ENCODE measurements around the gene NAT9. TPM values are rescaled to one million over a fixed set of nuclear protein-coding genes. Genes with fewer than 3 reads are reported as not detected.

The NAT9 gene
- total RNA-seq, 5 donors from 2014 or later (not counting 1 experiment from before 2014, with no cell fraction given): 37.2 to 74.4 (median 71.9) TPM

DNA sequence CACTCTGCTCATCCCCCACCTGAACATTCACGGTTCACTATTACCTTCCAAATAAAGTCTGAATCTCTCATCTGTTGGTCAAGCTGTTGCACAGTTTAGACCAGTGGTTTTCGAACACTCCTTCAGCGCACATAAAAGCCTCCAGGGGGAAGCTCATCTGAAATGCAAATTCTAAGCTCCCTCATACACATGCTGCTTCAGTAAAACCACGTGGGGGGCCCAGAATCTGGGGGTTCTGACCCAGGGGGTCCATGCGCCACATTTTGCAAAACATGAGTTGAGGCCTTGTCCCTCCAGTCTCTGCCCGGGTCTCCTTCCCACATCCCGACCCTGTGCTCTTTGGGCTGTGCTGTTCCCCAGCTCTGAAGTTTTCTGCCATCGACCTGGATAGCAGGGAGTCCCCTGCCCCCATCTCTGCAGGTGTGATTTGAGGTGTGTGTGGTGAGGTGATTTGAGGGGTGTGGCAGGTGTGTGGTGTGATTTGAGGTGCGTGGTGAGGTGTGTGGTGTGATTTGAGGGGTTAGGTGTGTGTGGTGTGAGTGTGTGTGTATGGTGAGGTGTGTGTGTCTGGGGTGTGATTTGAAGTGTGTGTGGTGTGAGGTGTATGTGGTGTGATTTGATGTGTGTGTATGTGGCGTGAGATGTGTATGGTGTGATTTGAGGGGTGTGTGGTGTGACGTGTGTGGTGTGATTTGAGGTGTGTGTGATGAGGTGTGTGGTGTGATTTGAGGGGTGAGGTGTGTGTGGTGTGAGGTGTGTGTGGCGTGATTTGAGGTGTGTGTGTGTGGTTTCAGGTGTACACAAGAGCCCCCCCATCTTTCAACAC lies 43.9 kb downstream of the NAT9 start:
- H3K4me3 Mint-ChIP-seq: no peak overlapping the region
- H3K27me3 Mint-ChIP-seq: no peaks in the 10 kb centered on the region
- Histone ChIP-seq H3K36me3 (ENCODE audit: control insufficient read depth in 2 of 2, extremely low read depth in 1 of 2, insufficient read depth in 1 of 2, low read length in 1 of 2) (no peaks in the 10 kb centered on the region), H3K4me3 (ENCODE audit: control insufficient read depth in 1 of 2, extremely low read depth in 1 of 2, low read length in 1 of 2) (no peak overlapping the region), H3K27ac (ENCODE audit: low read length) (no peak overlapping the region), H3K4me1 (ENCODE audit: control insufficient read depth in 1 of 2, extremely low read depth in 1 of 2, insufficient read depth in 2 of 2, low read length in 2 of 2) (peaks cover 0 to 60% of the 10 kb centered on the region in 2 experiments), H3K9me3 (no peaks in the 10 kb centered on the region), H3K27me3 (replicated peaks in 1 of 2; ENCODE audit: control insufficient read depth in 2 of 2, extremely low read depth in 1 of 2, insufficient read depth in 2 of 2, low read length in 1 of 2) (no peaks in the 10 kb centered on the region)
- CTCF ChIA-PET: no interaction called here
- no peaks in the 10 kb centered on the region for H3K9me3 Mint-ChIP-seq
- no peak for DNase-seq
- no peak overlapping the region for H3K27ac Mint-ChIP-seq
- peaks cover 15 to 30% (median 23%) of the 10 kb centered on the region in 3 donors for H3K4me1 Mint-ChIP-seq
- no peak for ATAC-seq (replicated peaks in 1 of 4)
- POLR2A ChIA-PET: no interaction called here
- WGBS (ENCODE audit: insufficient coverage): 78% methylated on average over 12 of the region's 12 CpGs
- no peaks in the 10 kb centered on the region for H3K36me3 Mint-ChIP-seq

DNA sequence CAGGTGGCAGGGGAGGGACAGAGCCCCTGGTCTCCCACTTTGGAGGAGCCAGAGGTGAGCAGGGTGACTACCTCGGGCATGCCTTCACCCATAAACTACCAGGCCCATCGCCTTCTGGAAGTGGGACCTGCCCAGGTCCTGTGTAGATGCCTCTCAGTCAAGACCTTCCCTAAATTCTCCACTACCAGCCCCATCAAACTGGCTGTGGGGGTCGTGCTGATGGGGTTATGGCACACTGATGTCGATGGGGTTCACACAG lies 44.9 kb downstream of the NAT9 start:
- ATAC-seq (replicated peaks in 1 of 4) (no peak), DNase-seq (no peak)
- Histone ChIP-seq H3K4me1 (ENCODE audit: control insufficient read depth in 1 of 2, extremely low read depth in 1 of 2, insufficient read depth in 2 of 2, low read length in 2 of 2) (peaks cover 0 to 51% of the 10 kb centered on the region in 2 experiments), H3K36me3 (ENCODE audit: control insufficient read depth in 2 of 2, extremely low read depth in 1 of 2, insufficient read depth in 1 of 2, low read length in 1 of 2) (no peaks in the 10 kb centered on the region), H3K9me3 (no peaks in the 10 kb centered on the region), H3K27me3 (replicated peaks in 1 of 2; ENCODE audit: control insufficient read depth in 2 of 2, extremely low read depth in 1 of 2, insufficient read depth in 2 of 2, low read length in 1 of 2) (no peaks in the 10 kb centered on the region), H3K4me3 (ENCODE audit: control insufficient read depth in 1 of 2, extremely low read depth in 1 of 2, low read length in 1 of 2) (no peak overlapping the region), H3K27ac (ENCODE audit: low read length) (no peak overlapping the region)
- H3K4me3 Mint-ChIP-seq: no peak overlapping the region
- H3K36me3 Mint-ChIP-seq: no peaks in the 10 kb centered on the region
- no peak overlapping the region for H3K27ac Mint-ChIP-seq
- H3K4me1 Mint-ChIP-seq: peaks cover 11 to 26% (median 20%) of the 10 kb centered on the region in 3 donors
- H3K9me3 Mint-ChIP-seq: no peaks in the 10 kb centered on the region
- no peaks in the 10 kb centered on the region for H3K27me3 Mint-ChIP-seq
- ChIA-PET CTCF (no interaction called here), POLR2A (no interaction called here)
- 86% methylated on average over 3 of the region's 4 CpGs for WGBS (ENCODE audit: insufficient coverage)

DNA sequence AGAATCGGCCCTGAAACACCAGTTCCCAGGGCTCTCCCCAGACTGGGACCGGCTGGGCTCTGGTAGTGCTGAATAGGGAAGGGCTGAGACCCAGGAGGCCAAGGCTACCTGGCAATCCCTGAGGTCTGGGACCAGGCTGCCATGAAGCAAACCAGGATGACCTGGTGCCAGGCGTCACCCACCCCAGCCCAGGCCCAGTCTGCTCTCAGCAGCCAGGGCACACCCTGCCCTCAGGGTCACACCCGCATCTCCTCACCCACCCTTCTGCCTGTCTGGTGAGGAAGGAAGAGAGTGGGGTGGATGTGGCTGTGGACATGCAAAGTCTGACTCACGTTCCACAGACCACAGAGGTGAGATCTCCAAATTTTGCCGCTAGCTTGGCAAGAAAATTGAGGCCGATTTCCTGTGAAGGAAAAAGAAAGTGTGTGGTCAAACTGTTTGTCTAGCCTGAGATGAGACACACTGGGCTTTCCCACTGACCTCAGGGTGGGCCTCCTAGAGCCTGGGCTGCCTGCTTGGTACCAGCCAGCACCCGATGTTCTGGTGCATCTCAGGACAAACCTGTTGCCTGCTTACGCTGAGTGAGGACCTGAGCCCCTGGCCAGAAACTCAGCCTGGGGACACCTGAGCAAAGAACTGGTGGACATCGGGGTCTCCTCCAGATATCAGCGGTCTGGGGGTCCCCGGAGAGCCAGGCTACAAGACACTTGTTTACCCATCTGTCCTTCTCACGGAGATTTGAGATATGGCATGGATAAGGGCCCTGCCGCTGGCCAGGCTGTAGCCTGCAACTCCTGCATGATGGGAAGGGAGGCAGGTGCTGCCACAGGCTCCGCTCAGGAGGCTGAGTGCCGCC lies 45.4 kb downstream of the NAT9 start:
- Mint-ChIP-seq H3K36me3 (no peaks in the 10 kb centered on the region), H3K27me3 (no peaks in the 10 kb centered on the region), H3K27ac (peak overlapping the region; percentile 4 to 54), H3K4me1 (peaks cover 8 to 24% (median 17%) of the 10 kb centered on the region in 3 donors), H3K4me3 (peak overlapping the region in 1 of 3 donors; percentile 10), H3K9me3 (no peaks in the 10 kb centered on the region)
- Histone ChIP-seq H3K4me3 (ENCODE audit: control insufficient read depth in 1 of 2, extremely low read depth in 1 of 2, low read length in 1 of 2) (no peak overlapping the region), H3K4me1 (ENCODE audit: control insufficient read depth in 1 of 2, extremely low read depth in 1 of 2, insufficient read depth in 2 of 2, low read length in 2 of 2) (peaks cover 0 to 46% of the 10 kb centered on the region in 2 experiments), H3K36me3 (ENCODE audit: control insufficient read depth in 2 of 2, extremely low read depth in 1 of 2, insufficient read depth in 1 of 2, low read length in 1 of 2) (no peaks in the 10 kb centered on the region), H3K9me3 (no peaks in the 10 kb centered on the region), H3K27me3 (replicated peaks in 1 of 2; ENCODE audit: control insufficient read depth in 2 of 2, extremely low read depth in 1 of 2, insufficient read depth in 2 of 2, low read length in 1 of 2) (no peaks in the 10 kb centered on the region), H3K27ac (ENCODE audit: low read length) (no peak overlapping the region)
- DNase-seq (peak in 33 of 35 experiments; percentile 38 to 78 (median 53)), ATAC-seq (replicated peaks in 1 of 4) (peak; percentile 84 to 98 (median 94))
- CTCF ChIA-PET: no interaction called here
- 55% methylated on average over 12 of the region's 16 CpGs for WGBS (ENCODE audit: insufficient coverage)
- POLR2A ChIA-PET: no interaction called here

DNA sequence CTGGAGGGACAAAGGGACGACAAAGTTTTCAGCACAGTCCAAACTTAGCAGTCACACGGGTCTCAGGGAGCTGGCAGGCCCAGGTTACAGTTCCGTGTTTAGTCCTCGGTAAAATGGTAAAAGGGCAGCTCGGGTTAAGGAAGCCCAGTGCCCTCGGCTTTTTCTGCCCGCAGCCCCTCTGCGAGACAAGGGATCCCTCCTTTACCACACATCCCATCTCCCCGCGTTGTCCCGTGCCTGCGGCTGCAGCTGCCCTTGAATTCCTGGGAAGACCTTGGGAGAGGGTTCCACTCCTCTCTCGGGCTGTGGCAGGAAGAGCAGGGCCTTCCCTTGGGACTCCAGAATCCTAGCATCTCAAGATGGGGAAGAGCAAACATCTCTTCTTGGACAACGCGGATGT lies 46.3 kb downstream of the NAT9 start:
- Histone ChIP-seq H3K36me3 (ENCODE audit: control insufficient read depth in 2 of 2, extremely low read depth in 1 of 2, insufficient read depth in 1 of 2, low read length in 1 of 2) (no peaks in the 10 kb centered on the region), H3K4me1 (ENCODE audit: control insufficient read depth in 1 of 2, extremely low read depth in 1 of 2, insufficient read depth in 2 of 2, low read length in 2 of 2) (peaks cover 0 to 45% of the 10 kb centered on the region in 2 experiments), H3K27me3 (replicated peaks in 1 of 2; ENCODE audit: control insufficient read depth in 2 of 2, extremely low read depth in 1 of 2, insufficient read depth in 2 of 2, low read length in 1 of 2) (no peaks in the 10 kb centered on the region), H3K4me3 (ENCODE audit: control insufficient read depth in 1 of 2, extremely low read depth in 1 of 2, low read length in 1 of 2) (no peak overlapping the region), H3K27ac (ENCODE audit: low read length) (no peak overlapping the region), H3K9me3 (no peaks in the 10 kb centered on the region)
- H3K4me3 Mint-ChIP-seq: no peak overlapping the region
- H3K4me1 Mint-ChIP-seq: peaks cover 5 to 23% (median 17%) of the 10 kb centered on the region in 3 donors
- CTCF ChIA-PET: no interaction called here
- DNase-seq (no peak), ATAC-seq (replicated peaks in 1 of 4) (no peak)
- no peak overlapping the region for H3K27ac Mint-ChIP-seq
- no peaks in the 10 kb centered on the region for H3K27me3 Mint-ChIP-seq
- H3K9me3 Mint-ChIP-seq: no peaks in the 10 kb centered on the region
- WGBS (ENCODE audit: insufficient coverage): 100% methylated on average over 6 of the region's 15 CpGs
- POLR2A ChIA-PET: no interaction called here
- H3K36me3 Mint-ChIP-seq: no peaks in the 10 kb centered on the region

DNA sequence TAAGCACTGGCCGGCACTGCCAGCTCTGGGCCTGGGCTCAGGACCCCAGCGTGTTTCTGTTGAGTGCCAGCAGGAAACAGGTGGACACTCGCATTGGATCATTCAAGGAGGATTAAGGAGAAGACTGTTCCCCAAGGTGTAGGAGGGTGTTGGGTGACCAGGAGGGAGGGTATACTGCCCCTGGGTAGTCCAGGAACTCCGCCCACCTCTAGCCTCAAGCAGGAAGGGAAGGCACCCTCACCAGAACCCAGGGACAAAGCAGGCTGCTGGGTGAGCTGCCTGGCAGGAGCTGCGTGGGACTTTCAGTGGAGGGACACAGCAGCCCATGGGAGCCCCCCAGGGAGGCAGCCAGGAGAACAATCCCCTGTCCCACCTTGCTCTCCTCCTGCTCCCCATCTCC lies 46.8 kb downstream of the NAT9 start:
- Mint-ChIP-seq H3K27me3 (no peaks in the 10 kb centered on the region), H3K9me3 (no peaks in the 10 kb centered on the region), H3K4me3 (no peak overlapping the region), H3K36me3 (no peaks in the 10 kb centered on the region), H3K27ac (no peak overlapping the region), H3K4me1 (peaks cover 0 to 19% (median 17%) of the 10 kb centered on the region in 3 donors)
- CTCF ChIA-PET: no interaction called here
- POLR2A ChIA-PET: no interaction called here
- Histone ChIP-seq H3K27ac (ENCODE audit: low read length) (no peak overlapping the region), H3K27me3 (replicated peaks in 1 of 2; ENCODE audit: control insufficient read depth in 2 of 2, extremely low read depth in 1 of 2, insufficient read depth in 2 of 2, low read length in 1 of 2) (no peaks in the 10 kb centered on the region), H3K4me3 (ENCODE audit: control insufficient read depth in 1 of 2, extremely low read depth in 1 of 2, low read length in 1 of 2) (no peak overlapping the region), H3K36me3 (ENCODE audit: control insufficient read depth in 2 of 2, extremely low read depth in 1 of 2, insufficient read depth in 1 of 2, low read length in 1 of 2) (no peaks in the 10 kb centered on the region), H3K9me3 (no peaks in the 10 kb centered on the region), H3K4me1 (ENCODE audit: control insufficient read depth in 1 of 2, extremely low read depth in 1 of 2, insufficient read depth in 2 of 2, low read length in 2 of 2) (peaks cover 0 to 42% of the 10 kb centered on the region in 2 experiments)
- ATAC-seq (replicated peaks in 1 of 4) (no peak), DNase-seq (no peak)
- WGBS (ENCODE audit: insufficient coverage): 93% methylated on average over 3 of the region's 5 CpGs

DNA sequence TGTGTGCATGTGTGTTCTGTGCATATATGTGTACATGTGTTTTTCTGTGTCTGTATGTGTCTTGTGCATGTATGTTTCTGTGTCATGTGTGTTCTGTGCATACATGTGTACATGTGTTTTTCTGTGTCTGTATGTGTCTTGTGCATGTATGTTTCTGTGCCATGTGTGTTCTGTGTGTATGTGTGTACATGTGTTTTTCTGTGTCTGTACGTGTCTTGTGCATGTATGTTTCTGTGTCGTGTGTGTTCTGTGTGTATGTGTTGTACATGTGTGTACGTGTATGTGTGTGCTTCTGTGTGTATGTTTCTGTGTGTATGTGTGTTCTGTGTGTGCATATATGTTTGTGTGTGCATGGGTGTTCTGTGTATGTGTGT lies 47.5 kb downstream of the NAT9 start:
- H3K4me3 ChIP-seq (ENCODE audit: control insufficient read depth in 1 of 2, extremely low read depth in 1 of 2, low read length in 1 of 2): no peak overlapping the region
- no peak overlapping the region for H3K4me3 Mint-ChIP-seq
- no peak for DNase-seq
- CTCF ChIA-PET: no interaction called here
- H3K4me1 Mint-ChIP-seq: peaks cover 0 to 17% (median 16%) of the 10 kb centered on the region in 3 donors
- no peak overlapping the region for H3K27ac Mint-ChIP-seq
- H3K27me3 Mint-ChIP-seq: no peaks in the 10 kb centered on the region
- no peaks in the 10 kb centered on the region for H3K36me3 Mint-ChIP-seq
- POLR2A ChIA-PET: no interaction called here
- 96% methylated on average over 3 of the region's 3 CpGs for WGBS (ENCODE audit: insufficient coverage)
- ATAC-seq (replicated peaks in 1 of 4): no peak
- H3K9me3 Mint-ChIP-seq: no peaks in the 10 kb centered on the region
- H3K9me3 ChIP-seq: no peaks in the 10 kb centered on the region
- H3K27ac ChIP-seq (ENCODE audit: low read length): no peak overlapping the region
- peaks cover 0 to 38% of the 10 kb centered on the region in 2 experiments for H3K4me1 ChIP-seq (ENCODE audit: control insufficient read depth in 1 of 2, extremely low read depth in 1 of 2, insufficient read depth in 2 of 2, low read length in 2 of 2)
- no peaks in the 10 kb centered on the region for H3K36me3 ChIP-seq (ENCODE audit: control insufficient read depth in 2 of 2, extremely low read depth in 1 of 2, insufficient read depth in 1 of 2, low read length in 1 of 2)
- no peaks in the 10 kb centered on the region for H3K27me3 ChIP-seq (replicated peaks in 1 of 2; ENCODE audit: control insufficient read depth in 2 of 2, extremely low read depth in 1 of 2, insufficient read depth in 2 of 2, low read length in 1 of 2)

All from T-cell (primary cell).